GM18868 (cell line): Measurements from ENCODE around the gene CADM3.

Experiments
- ATAC-seq: cut with Tn5 transposase; IDR thresholded peaks from one replicate; pipeline ENCODE4 v1.9.1; 2021; ENCODE audit warnings: mild to moderate bottlenecking, moderate library complexity; ENCODE audit not compliant: unreplicated experiment

CADM3 gene, protein sequence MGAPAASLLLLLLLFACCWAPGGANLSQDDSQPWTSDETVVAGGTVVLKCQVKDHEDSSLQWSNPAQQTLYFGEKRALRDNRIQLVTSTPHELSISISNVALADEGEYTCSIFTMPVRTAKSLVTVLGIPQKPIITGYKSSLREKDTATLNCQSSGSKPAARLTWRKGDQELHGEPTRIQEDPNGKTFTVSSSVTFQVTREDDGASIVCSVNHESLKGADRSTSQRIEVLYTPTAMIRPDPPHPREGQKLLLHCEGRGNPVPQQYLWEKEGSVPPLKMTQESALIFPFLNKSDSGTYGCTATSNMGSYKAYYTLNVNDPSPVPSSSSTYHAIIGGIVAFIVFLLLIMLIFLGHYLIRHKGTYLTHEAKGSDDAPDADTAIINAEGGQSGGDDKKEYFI

DNA sequence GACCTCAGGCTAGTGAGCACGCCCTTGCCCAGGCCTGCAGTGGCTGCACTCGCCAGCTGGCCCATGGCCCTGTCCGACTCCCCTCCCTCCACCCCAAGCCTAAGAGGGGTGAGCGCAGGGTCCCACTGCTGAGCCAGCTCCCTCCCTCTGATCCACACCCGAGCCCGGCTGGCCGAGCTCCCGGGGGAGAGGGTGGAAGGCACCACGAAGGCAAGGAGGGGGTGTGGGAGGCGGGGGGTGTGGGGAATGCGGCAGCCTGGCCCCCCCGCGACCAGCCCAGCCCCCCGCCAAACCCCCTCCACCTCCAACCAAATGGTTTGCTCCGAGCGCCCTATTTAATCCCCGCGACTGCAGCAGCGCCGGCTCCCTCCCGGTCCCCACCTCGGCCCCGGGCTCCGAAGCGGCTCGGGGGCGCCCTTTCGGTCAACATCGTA is at the start of gene CADM3:
CADM3 (plus strand) TSS at position 362 of the 434 bp plus-strand sequence. CDS start 151 bp downstream, outside the sequence.
- ATAC-seq, result no peak

DNA sequence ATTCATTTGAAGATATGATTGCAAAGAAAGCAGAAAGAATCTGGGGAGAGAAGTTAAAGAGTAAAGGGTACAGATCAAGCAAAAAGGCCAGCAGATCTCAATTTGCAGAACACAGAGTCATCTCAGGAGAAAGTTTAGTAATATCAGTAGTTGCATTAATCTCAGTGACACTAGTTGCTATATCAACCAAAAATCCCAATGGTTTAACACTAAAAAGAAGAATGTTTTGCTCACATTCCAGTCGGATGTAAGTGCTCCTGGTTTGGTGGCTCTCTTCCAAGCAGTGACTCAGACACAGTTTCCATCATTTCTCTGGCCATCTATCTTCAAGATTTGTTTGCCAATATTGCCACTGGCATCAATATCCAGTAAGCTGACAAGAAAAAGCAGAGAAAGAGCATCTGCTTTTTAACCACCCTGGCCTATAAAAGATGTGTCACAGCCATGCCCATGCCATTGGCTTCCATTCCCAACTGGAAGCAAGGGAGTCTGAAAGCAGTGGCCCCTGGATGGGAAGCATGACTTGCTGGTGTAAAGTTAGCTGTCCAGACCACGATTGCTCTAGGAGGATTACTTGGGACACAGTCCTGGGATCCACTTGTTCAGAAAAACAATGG is 49.3 kb upstream of the CADM3 start:
- ATAC-seq, result peak; percentile 92

DNA sequence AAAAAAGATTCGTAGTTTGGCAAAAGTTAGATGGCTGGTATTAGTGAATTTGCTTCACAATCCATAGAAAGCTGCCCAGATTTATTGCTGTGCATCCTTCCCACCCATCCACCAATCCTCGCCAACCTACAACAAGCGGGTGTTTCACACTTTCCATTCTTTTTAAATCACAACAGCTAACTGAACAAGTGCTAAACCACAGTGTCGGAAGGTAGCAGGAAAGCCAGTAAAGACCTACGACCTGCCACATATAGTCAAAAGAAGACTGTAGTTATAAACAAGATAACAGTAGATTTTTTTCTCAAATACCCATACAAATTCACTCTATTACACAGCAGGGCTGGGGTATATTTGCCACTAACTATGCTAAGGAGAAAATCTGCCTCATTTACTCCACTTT is 47.8 kb upstream of the CADM3 start:
- no peak for ATAC-seq

DNA sequence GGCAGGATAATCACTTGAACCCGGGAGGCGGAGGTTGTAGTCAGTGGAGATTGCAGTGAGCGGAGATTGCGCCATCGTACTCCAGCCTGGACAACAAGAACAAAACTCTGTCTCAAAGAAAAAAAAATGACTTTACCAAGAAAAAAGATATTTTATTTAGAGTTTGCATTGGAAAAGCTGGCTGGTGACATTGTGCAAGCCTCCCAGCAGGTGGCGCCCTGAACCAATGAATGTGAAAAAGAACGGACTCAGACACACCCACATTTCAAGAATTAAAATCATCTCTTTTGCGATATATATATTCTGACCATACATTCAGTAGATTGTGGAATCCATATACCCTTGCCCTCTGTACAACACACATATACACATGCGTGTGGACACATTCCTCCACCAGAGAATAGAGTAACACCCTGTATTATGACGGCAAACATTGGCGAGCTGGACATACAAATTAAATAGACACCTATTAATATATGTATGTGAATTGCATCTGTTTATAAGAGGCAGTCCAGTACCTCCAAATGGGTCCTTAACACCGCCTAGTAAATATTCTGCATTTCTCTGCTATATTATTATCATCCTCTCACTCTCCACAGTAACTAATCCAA is 39.0 kb upstream of the CADM3 start:
- no peak for ATAC-seq

DNA sequence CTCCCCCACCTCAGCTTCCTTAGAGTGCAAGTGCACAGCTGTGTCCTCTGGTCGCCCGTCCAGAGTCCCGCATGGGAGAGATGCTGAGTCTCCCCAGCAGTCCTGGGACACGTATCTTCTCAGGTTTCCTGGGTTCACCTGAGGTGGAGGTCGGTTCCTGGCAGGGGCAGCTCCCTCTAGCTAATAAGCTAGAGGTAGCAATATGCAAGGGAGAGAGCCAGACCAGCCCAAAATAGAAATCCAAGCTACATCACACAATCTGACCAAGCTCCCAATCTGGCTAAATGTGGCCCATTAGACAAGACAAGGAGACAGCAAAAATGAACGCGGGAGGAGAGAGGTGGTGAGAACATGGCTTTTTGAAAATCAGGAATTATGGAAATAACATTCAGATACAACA is 30.9 kb upstream of the CADM3 start:
- no peak for ATAC-seq

DNA sequence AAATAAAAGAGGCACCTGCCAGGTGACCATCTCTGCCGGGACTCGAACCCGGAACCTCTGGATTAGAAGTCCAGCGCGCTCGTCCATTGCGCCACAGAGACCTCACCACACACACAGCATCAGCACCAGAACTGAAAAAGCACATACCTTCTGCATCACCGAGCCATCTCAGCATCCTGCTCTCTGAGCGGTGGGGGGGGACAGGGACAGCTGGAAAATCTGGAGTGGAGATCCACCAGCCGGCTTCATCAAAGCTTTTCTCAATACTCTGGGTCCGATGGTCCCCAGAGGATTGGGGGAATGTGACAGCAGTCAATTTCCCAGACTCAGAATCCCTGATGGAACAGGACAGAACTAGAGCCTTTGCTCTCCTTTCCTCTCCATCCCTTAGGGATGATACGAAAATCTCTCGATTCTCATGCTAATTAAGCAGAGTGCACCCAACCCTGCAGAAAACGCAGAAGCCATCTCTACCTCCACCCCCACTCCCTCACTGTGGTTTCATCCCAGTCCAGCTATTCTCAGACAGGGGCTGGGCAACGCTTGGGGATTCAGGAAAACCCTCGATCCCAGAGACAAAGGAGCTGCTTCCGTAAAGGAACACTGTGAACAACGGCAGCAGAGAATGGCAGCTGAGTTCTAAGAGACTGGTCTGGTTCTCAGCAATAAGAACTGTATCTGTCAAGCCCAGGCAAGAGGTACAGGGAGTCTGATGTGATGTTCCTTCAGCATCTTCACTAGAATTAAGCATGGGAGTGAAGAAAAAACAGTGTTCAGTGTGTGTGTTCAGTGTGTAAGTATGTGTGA is 29.6 kb upstream of the CADM3 start:
- ATAC-seq, result no peak

DNA sequence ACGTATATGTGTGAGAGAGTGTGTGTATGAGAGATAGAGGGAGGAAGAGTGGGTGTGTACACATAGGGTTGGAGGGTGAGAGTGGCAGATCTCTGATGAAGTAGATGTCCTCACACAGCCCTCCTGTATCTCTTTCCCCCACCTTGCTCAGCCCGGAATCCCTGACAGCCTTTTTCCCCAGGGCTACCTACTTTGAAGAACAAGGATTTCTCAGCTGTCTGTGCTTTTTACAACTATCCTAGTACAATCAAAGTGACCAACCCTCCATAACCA is 29.1 kb upstream of the CADM3 start:
- no peak for ATAC-seq

DNA sequence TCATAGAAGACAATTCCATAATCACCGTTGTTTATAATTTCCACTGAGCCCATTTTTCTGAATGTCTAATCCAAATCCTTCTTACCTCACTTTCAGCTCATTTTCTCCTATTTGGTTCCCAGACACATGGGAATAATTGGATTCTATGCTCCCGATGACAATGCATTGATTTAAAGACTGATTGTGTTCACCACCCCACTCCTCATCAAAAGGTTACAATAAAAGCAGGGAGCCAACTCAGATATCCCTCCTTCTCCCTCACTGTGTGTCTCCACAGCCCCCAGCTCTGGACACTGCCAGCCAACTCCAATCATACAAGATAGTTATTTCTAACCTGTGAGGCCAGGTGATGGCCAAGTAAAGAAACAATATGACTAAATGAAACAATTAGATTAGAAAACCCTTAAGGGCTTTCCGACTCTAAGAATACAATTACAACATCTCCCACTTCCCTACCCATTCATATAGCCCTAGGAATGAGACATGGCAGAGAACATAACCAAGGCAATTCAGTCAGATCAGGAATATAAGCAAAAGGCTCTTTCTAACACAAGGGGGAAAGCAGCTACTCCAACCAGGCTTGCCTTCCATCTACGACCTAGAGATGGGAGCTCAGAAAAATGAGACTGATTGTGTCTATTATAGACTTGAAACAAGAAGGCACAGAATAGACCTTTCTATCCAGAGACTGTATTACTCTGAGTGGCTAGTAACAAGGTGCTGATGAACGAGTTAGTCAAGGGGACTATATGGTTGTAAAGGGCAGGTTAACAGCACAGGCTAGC is 28.5 kb upstream of the CADM3 start:
- no peak for ATAC-seq

DNA sequence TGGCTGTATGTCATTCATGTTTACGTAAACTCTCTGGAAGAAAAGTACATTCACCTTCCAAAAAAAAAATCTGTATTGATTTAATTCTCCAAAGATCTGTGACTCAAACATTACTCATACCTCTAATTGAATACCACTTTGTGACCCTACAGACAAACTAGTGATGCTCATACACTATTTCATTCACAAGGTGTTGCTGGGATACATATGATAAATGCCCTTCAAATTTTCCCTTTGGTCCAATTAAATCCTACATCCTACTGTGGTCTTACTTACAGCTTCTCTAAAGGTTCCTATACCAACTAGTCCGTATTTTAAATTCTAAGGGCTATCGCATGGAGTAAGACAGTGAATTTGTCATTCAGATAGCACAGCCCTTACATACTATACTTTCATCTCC is 26.8 kb upstream of the CADM3 start:
- ATAC-seq, result no peak

DNA sequence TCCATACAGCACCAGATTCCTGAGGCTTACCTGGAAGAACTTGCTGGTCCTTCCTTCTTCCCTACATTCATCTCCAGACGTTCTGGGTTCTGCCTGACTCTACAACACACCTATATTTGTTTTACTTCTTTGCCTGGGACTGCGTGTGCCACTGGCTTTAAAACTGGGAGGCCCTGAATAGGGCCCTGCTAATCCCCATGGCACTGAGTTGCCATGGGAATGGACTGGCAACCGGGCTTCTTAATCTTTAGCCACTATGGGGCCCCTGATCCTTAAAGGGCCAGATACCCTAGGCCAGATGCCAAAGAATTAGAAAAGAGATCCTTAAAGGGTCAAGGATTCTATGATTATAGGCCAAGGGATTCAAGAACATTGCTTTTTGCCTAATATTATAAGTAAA is 24.4 kb upstream of the CADM3 start:
- ATAC-seq, result no peak

DNA sequence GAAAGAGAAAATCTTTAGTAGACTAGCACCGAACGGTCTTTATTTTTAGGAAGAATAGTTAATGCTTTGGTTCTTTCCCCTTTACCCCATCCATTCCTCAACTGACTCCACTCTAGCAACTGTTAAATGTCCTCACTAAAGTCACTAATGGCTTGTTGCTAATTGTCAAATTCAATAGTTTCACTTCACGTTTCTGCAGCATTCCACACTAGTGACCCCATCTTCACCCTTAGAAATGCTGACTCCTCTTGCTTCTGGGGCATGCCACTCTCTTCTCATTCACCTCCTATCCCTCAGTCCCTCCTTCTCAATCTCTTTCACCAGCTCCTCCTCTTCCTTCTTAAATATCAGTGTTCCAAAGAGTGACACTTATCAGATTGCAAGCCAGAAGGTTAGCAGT is 19.4 kb upstream of the CADM3 start:
- ATAC-seq, result no peak

DNA sequence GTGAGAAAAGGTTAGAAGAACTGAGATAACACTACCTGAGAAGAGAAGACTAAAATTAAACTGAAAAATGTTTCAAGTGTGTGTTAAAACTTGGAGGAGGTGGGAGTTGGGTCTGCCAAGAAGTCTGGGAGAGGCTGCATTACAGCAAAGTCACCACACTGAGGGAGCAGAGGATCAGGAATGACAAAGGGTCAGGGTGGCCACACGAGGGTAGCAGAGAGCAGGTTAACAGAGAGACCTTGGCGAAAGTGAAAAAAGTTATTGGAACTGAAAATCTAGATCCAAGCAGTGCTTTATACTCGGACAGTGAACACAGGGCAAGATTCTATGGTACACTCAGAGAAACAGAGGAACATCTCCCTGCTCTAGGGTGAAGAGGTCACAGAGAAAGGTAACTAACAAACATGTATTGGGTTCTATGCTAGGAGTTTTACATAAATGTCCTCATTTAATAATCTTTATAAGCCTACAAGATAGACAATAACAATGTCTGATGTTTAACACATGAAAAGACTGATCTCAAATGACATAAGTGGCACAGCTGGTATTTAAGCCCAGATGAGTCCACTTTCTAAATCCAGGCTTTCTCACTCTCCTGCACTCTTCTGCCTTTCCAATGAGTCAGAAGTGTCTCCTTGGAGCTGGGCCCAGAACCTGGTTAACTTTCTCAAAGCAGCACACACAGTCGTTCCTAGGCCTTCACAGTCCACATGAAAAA is 10.3 kb upstream of the CADM3 start:
- ATAC-seq, result peak; percentile 86

DNA sequence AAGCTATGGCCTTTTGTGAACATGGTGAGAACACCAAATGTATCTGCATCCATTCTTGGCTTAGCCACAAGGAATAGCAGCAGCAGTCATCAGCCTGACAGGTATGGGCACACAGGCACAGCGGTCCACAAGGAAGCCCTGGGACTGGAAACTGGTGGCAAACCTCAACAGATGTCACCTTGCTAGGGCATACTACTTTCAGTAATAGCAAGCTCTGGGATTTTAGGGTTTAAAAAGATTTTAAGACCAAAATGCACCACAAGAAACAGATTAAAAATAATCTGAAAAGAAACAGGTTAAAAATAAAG is 9.7 kb upstream of the CADM3 start:
- ATAC-seq, result no peak

DNA sequence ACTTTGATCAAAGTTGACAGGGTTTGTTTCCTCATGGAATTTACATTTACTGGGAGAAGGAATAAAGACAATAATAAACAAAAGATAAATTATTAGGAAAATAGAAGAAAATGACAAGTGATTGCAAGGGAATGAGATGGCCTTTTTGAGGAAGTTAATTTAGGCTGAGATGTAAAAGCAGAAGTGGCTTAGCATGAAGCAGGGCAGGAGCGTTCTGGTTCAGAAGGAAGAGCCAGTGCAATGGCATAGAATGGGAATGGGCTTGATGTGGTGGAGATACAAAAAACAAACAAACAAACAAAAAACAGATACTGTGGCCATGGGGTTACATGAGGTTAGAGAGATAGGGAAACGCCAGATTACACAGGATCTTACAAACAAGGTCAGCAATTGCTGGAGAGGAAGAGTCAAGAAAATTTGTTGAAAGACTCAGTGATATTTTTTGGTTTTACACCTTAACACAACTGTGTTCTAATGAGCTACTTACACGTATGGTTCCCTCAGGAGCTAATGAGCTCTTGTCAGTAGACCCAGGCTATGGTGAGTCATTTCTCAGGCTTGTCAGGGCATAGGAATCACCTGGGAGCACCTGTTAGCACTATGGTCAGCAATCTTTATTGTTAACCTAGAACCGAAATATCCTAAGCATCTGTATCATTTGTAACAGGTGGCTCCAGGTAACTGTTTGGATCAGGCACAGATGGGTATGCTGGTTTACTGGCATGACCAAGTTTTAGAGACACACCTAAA is 8.7 kb upstream of the CADM3 start:
- ATAC-seq, result no peak

DNA sequence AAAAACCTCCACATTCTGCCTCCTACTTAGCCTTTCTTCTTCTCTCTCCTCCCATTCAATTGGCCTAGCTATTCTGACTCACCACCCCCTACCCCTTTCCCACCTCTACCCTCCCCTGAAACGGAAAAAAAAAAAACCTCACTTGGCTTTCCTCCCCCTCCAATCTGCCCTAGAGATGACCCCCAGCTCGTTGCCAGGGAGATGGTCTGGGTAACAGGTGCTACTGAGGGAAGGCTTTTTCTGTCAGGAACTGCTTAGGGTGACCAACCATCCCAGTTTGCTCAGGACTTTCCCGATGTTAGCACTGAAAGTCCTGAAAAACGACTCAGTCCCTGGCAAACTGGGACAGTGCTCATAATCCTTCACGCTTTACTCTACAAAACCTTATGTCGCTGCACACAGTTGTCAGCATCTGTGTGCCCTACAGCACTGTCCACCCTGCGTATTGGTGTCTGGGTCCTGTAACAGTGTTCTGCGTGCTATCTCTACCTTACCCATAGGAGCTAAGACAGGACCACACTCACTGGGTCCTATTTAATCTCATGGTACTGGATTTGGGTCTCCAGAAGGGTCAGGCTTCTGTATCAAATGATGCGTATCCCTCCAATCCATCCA is 7.7 kb upstream of the CADM3 start:
- ATAC-seq, result no peak

DNA sequence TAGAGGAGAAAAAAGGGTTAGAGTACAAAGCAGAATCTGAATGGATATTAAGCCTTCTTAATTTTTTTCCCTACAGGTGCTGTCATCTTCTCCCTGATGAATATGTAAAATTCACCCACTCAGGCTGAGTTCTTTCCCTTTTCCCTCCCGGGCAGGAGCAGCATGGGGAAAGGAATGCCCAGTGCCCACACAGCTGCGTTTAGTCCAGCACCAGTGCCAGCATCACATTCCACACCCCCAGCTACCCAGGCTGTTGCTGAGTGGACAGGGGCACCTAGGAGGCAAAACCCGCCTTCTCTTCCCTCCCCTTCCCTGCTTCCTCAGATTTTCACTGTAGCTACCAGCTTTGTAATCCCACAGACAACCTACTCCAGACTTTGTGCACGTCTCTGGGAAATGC is 3.4 kb upstream of the CADM3 start:
- ATAC-seq, result no peak

DNA sequence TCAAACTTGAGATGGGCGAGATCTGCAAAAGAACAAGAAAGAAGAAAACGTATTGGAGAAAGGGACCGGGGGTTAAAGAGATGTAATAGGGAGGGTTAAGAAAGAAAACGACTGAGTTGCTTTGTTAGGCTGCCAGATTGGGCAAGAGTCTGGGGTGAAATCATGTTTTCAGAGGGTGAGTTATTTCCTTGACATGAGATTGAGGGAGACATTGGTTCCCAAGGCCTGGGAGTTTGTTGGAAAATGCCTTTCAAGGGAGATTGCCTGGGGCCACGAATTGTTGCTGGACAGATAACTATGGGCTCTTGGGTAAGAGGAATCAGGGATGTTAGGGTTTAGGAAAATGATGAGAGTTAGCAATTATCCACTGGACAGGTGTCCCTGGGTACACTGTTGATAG is 776 bp upstream of the CADM3 start:
- no peak for ATAC-seq

DNA sequence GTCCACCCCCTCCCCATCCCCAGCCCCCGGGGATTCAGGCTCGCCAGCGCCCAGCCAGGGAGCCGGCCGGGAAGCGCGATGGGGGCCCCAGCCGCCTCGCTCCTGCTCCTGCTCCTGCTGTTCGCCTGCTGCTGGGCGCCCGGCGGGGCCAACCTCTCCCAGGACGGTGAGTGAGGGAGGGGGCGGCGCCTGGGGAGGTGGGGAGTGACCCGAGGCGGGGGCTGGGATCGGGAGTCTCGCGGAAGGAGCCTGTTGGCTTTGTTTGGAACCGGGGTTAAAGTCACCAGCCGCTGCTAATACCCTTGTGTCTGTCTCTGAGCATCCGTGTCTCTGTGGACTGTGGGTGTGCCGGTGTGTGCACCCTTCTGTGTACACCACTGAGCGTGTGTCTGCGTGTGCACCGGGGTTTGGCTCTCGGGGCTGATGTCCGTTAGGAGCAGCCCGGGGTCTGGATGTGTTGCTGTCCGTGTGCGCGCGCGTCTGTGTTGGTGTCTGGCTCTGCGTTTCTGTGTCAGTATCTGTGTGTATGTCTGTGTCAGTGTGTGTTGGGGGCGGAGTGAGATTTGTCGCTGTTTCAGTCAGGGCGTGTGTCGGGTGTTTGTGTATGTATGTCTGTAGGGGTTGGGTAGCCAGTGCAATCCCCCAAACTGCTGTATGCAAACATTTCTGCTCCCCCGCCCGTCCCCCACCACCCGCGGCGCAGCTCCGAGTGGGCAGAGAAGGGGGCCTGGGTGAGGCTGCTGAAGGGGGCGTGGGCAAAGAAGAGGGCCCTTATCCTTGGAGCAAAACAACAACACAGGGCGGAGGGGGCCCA is 480 bp downstream of the CADM3 start:
- peak; percentile 38 for ATAC-seq
